NCI-H2029 (cell line): Measurements from ENCODE around the gene TBC1D3I.
"Not testable (repeated sequence)": the region's sequence is repeated elsewhere in the genome, so short reads cannot be mapped to it uniquely, and the experiment has no call there.

ENCODE experiments used
- DNase-seq: peaks from one replicate; lab custom pipeline; 2025; lab: John Stamatoyannopoulos, UW

Gene TBC1D3I

GRCh38 chr17:36206486-36206821 is 57.9 kb downstream of the TBC1D3I start:
- not testable (repeated sequence) for DNase-seq

DNA sequence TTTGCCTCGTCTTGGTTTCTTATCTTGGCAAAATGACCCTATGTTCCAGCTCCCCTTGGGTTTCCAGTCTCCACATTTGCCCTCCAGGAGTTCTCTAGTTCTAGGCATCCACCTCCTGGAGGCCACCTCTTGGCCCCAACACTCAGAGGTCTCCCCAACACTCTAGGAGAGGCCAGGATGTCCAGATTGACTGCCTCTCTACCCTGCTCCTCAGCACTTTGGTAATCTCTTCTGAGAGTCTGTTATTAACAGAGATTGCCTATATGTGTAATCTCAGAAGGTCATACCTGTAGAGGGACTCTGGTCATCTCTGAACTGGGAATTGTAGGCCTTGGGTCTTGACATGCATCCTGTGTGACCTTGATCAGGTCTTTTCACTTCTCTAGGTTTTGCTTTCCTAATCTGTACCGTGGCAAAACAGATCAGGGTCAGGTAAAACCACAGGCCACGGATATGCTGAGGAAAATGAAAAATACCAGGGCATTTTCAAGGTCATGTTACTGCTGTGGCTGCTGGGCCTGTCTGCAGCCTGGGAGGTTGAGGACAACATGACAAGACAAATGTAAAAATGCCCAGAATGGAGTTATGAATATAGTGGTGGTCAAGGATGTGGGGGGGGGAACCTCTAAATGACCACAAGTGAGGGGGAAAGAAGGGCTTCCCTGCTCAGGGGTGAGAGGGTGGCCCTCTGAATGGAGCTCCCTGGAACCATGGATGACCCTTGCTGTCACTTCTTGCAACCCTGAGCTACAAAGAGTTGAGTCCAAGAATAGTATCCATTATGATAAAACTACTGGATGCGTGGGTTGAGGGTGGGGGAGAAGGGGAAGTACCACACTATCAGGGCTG is 58.5 kb downstream of the TBC1D3I start:
- no peak for DNase-seq

DNA sequence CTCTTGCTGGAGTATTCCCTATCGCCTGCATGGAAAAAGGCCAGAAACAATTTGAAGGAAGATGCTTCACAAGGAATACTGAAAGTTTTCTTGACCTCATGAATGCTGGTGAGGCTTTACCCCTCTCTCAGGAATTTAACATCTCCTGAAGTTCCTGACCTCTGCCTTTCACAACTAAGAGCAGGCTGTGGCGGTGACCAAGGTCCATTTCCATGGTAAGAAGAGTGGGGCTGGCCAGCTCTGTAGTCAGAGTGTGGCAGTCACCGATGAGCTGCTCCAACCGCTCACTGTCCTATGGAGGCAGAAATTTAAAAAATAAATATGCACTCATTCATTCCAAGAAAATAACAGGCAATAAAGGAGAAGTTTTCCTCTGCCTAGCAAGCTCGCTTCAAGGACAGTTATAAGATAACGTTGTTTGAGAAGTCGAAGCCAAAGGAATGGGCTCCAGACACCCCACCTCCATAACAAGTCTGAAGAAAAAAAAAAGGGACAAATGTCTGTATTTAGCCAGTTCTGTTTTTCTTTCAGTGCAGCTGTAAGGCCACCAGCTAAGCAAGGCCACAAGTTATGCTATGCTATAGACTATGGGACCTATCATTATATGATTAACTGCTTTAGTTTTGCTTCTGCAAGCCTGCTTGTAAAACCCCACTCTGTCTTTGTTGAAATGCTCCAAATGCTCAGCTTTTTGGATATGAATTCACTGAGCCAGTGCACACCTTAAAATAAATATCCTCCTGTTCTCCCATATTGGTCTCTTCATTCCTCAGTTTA is 59.5 kb downstream of the TBC1D3I start:
- no peak for DNase-seq
